GM23338 (cell line): ENCODE measurements around the gene GSTP1.

Experiments
- CREB1 ChIP-seq: fragments of 250-450 bp; sonication (Bioruptor Pico); IDR thresholded peaks from 2 replicates; pipeline ENCODE4 v1.5.0; 2020; ENCODE audit warnings: low read depth, mild to moderate bottlenecking, moderate library complexity
- CTCF ChIP-seq, 2 experiments: fragments of 200-600 bp in 1 of 2; sonication (generic) in 1 of 2; conservative IDR thresholded peaks; 2 replicates each; pipeline versions ENCODE4 v1.5.1 to v1.6.1; 2016 to 2017; ENCODE audit warnings: antibody characterized with exemption in 2 of 2, low read depth in 2 of 2, mild to moderate bottlenecking in 2 of 2, moderate library complexity in 1 of 2
- ETS1 ChIP-seq: IDR thresholded peaks from 2 replicates; pipeline ENCODE4 v1.6.1; 2016; ENCODE audit warnings: antibody characterized with exemption
- EZH2 ChIP-seq: fragments of 200-600 bp; sonication (generic); IDR thresholded peaks from one replicate; pipeline ENCODE4 v1.8.0; 2017; ENCODE audit warnings: antibody characterized with exemption, mild to moderate bottlenecking, low read depth; ENCODE audit not compliant: unreplicated experiment
- EZH2phosphoT487 ChIP-seq: fragments of 200-600 bp; sonication (generic); IDR thresholded peaks from one replicate; pipeline ENCODE4 v1.8.1; 2018; ENCODE audit warnings: antibody characterized with exemption; ENCODE audit not compliant: unreplicated experiment
- JUNB ChIP-seq: IDR thresholded peaks from one replicate; pipeline ENCODE4 v1.6.1; 2016; ENCODE audit warnings: antibody characterized with exemption; ENCODE audit not compliant: unreplicated experiment
- NANOG ChIP-seq: IDR thresholded peaks from 2 replicates; pipeline ENCODE4 v1.6.1; 2016; ENCODE audit warnings: antibody characterized with exemption, borderline replicate concordance
- POLR2AphosphoS5 ChIP-seq: IDR thresholded peaks from 2 replicates; pipeline ENCODE4 v1.6.1; 2016; ENCODE audit warnings: antibody characterized with exemption, low read depth
- REST ChIP-seq: IDR thresholded peaks from one replicate; pipeline ENCODE4 v1.6.1; 2018; ENCODE audit warnings: antibody characterized with exemption; ENCODE audit not compliant: unreplicated experiment
- STAT1 ChIP-seq: IDR thresholded peaks from one replicate; pipeline ENCODE4 v1.6.1; 2016; ENCODE audit warnings: antibody characterized with exemption; ENCODE audit not compliant: unreplicated experiment
- ZNF114 ChIP-seq: fragments of 250-450 bp; sonication (Bioruptor Pico); IDR thresholded peaks from 2 replicates; pipeline ENCODE4 v1.5.0; 2020; ENCODE audit warnings: mild to moderate bottlenecking, moderate library complexity
- ZNF331 ChIP-seq: fragments of 250-450 bp; sonication (Bioruptor Pico); IDR thresholded peaks from 2 replicates; pipeline ENCODE4 v1.5.0; 2020; ENCODE audit warnings: low read depth, mild to moderate bottlenecking, moderate library complexity
- ZNF462 ChIP-seq: fragments of 250-450 bp; sonication (Bioruptor Pico); IDR thresholded peaks from 2 replicates; pipeline ENCODE4 v1.5.0; 2020; ENCODE audit warnings: mild to moderate bottlenecking, moderate library complexity

GRCh38 chr11:67596753-67597300, 13.2 kb downstream of the GSTP1 start:
- TF ChIP-seq CTCF (conservative IDR thresholded peaks at IDR 0.05; ENCODE audit: low read depth in 2 of 2) = no peak
- TF ChIP-seq POLR2AphosphoS5 = no peak
- TF ChIP-seq EZH2 = no peak
- TF ChIP-seq EZH2phosphoT487 = no peak
- TF ChIP-seq ETS1 = no peak
- TF ChIP-seq NANOG = no peak
- no peak for TF ChIP-seq CREB1 (CRISPR knock-in tag)
- TF ChIP-seq REST = no peak
- no peak for TF ChIP-seq ZNF114 (CRISPR knock-in tag)
- TF ChIP-seq ZNF331 (CRISPR knock-in tag) = no peak
- TF ChIP-seq STAT1 = no peak
- no peak for TF ChIP-seq JUNB
- TF ChIP-seq ZNF462 (CRISPR knock-in tag) = no peak
